ENCODE measurements around the gene ROR1. TPM values are rescaled to one million over a fixed set of nuclear protein-coding genes. Genes with fewer than 3 reads are reported as not detected.
"Not testable (repeated sequence)": the region's sequence is repeated elsewhere in the genome, so short reads cannot be mapped to it uniquely, and the experiment has no call there.

ROR1 gene
- total RNA-seq, 1 experiment from 2014 or later = 2.5 TPM

- not testable (repeated sequence) for DNase-seq (ENCODE audit: low read depth)
Observed at GRCh38 chr1:64224236-64224635, 450.4 kb downstream of the ROR1 start.

GRCh38 chr1:64228167-64228957 is 454.5 kb downstream of the ROR1 start:
- DNase-seq (ENCODE audit: low read depth) = peak; percentile 81

GRCh38 chr1:64229307-64229706 is 455.5 kb downstream of the ROR1 start:
- DNase-seq (ENCODE audit: low read depth) = no peak

Other genes starting within 250 kb of the ROR1 start
- 101 and 119 TPM in 2 replicates for gene PGM1, start 180.6 kb upstream of the ROR1 start, total RNA-seq (2014; rRNA removed; shearing (Covaris generic))

Measured in M059J (cell line).